Measurements from ENCODE around the gene SLAMF9. TPM values are rescaled to one million over a fixed set of nuclear protein-coding genes. Genes with fewer than 3 reads are reported as not detected.

Gene SLAMF9
- total RNA-seq, 5 donors from 2014 or later (not counting 1 experiment from before 2014, with no cell fraction given), result not detected

DNA sequence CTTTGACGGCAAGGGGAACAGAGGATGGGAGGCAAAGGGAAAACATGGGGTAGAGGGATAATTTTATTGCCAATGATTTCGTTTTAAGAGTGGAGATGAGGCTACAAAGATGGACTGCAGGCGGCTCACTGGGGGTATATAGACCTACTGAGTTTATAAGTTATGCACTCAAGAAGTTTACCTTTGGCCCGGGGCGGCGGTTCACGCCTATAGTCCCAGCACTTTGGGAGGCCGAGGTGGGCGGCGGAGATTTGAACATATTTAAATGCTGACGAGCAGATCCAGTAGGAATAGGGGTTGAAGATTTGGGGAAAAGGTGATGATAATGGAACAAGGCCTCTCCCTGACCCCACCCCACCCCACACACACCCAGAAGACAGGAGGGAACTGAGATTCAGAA is 8.1 kb upstream of the SLAMF9 start:
- Mint-ChIP-seq H3K4me1 (no peaks in the 10 kb centered on the region), H3K4me3 (no peak overlapping the region), H3K27ac (no peak overlapping the region), H3K27me3 (peaks cover 18 to 33% of the 10 kb centered on the region in 2 donors), H3K9me3 (no peaks in the 10 kb centered on the region), H3K36me3 (no peaks in the 10 kb centered on the region)
- DNase-seq (no peak), ATAC-seq (replicated peaks in 1 of 4) (no peak)
- Histone ChIP-seq H3K4me3 (ENCODE audit: control insufficient read depth in 1 of 2, extremely low read depth in 1 of 2, low read length in 1 of 2) (no peak overlapping the region), H3K36me3 (ENCODE audit: control insufficient read depth in 2 of 2, extremely low read depth in 1 of 2, insufficient read depth in 1 of 2, low read length in 1 of 2) (no peaks in the 10 kb centered on the region), H3K9me3 (no peaks in the 10 kb centered on the region), H3K27me3 (replicated peaks in 1 of 2; ENCODE audit: control insufficient read depth in 2 of 2, extremely low read depth in 1 of 2, insufficient read depth in 2 of 2, low read length in 1 of 2) (peaks cover 0 to 21% of the 10 kb centered on the region in 2 experiments), H3K27ac (ENCODE audit: low read length) (no peak overlapping the region), H3K4me1 (ENCODE audit: control insufficient read depth in 1 of 2, extremely low read depth in 1 of 2, insufficient read depth in 2 of 2, low read length in 2 of 2) (no peaks in the 10 kb centered on the region)
- POLR2A ChIA-PET, result no interaction called here
- CTCF ChIA-PET, result no interaction called here
- WGBS (ENCODE audit: insufficient coverage), result 79% methylated on average over 3 of the region's 11 CpGs

DNA sequence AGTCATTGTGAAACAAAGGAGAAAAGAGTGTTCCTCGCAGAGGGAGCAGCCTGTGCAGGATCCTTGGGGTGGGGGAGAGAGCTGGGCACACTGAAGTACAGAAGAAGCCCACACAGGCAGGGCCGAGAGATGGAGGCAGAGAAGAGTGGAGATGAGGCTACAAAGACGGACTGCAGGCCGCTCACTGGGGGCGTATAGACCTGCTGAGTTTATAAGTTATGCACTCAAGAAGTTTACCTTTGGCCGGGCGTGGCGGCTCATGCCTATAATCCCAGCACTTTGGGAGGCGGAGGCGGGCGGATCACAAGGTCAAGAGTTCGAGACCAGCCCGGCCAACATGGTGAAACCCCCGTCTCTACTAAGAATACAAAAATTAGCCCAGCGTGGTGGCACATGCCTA is 7.6 kb upstream of the SLAMF9 start:
- WGBS (ENCODE audit: insufficient coverage), result 88% methylated on average over 13 of the region's 15 CpGs
- H3K4me1 Mint-ChIP-seq, result no peaks in the 10 kb centered on the region
- peaks cover 13 to 28% of the 10 kb centered on the region in 2 donors for H3K27me3 Mint-ChIP-seq
- ATAC-seq (replicated peaks in 1 of 4) (no peak), DNase-seq (no peak)
- no peaks in the 10 kb centered on the region for H3K9me3 Mint-ChIP-seq
- H3K36me3 ChIP-seq (ENCODE audit: control insufficient read depth in 2 of 2, extremely low read depth in 1 of 2, insufficient read depth in 1 of 2, low read length in 1 of 2), result no peaks in the 10 kb centered on the region
- H3K4me3 Mint-ChIP-seq, result no peak overlapping the region
- H3K9me3 ChIP-seq, result no peaks in the 10 kb centered on the region
- H3K4me1 ChIP-seq (ENCODE audit: control insufficient read depth in 1 of 2, extremely low read depth in 1 of 2, insufficient read depth in 2 of 2, low read length in 2 of 2), result no peaks in the 10 kb centered on the region
- H3K27ac ChIP-seq (ENCODE audit: low read length), result no peak overlapping the region
- CTCF ChIA-PET, result no interaction called here
- H3K4me3 ChIP-seq (ENCODE audit: control insufficient read depth in 1 of 2, extremely low read depth in 1 of 2, low read length in 1 of 2), result no peak overlapping the region
- H3K27ac Mint-ChIP-seq, result no peak overlapping the region
- peaks cover 0 to 21% of the 10 kb centered on the region in 2 experiments for H3K27me3 ChIP-seq (replicated peaks in 1 of 2; ENCODE audit: control insufficient read depth in 2 of 2, extremely low read depth in 1 of 2, insufficient read depth in 2 of 2, low read length in 1 of 2)
- POLR2A ChIA-PET, result no interaction called here
- H3K36me3 Mint-ChIP-seq, result no peaks in the 10 kb centered on the region

DNA sequence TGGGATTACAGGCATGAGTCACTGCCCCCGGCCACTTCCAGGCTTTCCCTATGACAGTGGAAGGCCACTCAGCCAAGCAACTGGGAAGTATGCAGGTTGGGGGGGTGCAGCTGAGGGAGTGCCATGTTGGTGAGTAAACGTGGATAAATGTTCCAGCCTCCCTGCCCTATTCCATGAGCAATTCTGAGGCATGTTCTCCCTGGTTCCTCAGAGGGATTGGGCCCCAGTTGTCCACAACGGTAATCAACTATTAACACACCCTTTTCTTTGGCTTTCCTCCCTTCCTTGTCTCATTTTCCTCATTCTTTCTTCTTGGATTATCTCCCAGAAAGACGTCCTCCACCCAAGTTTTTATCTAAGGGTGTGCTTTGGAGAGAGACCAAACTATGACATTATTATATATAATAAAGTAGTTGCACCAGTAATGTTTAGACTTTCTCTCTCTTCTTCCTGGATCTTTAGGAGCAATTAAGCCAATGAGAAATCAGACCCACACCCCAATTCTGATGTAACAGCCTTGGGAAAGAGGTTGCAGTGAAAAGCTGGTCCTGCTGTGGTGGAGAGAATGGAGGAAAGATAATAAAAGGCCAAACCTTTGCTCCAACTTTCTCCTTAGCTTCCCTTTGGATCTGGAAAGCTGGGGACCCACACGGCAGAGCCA is 6.8 kb upstream of the SLAMF9 start:
- no peaks in the 10 kb centered on the region for H3K9me3 ChIP-seq
- no peaks in the 10 kb centered on the region for H3K36me3 Mint-ChIP-seq
- H3K27me3 Mint-ChIP-seq, result peaks cover 10 to 29% of the 10 kb centered on the region in 2 donors
- H3K4me1 Mint-ChIP-seq, result no peaks in the 10 kb centered on the region
- no peak overlapping the region for H3K4me3 ChIP-seq (ENCODE audit: control insufficient read depth in 1 of 2, extremely low read depth in 1 of 2, low read length in 1 of 2)
- H3K4me1 ChIP-seq (ENCODE audit: control insufficient read depth in 1 of 2, extremely low read depth in 1 of 2, insufficient read depth in 2 of 2, low read length in 2 of 2), result no peaks in the 10 kb centered on the region
- ChIA-PET POLR2A (interaction anchor here in 1 of 2 donors (0.7 kb wide), 1 partner anchor 617 kb away, joined by 4 read pairs; no protein-coding TSS in a partner anchor), CTCF (interaction anchor here in 1 of 2 donors (0.6 to 0.7 kb wide), 2 partner anchors 8 to 192 kb away, joined by 3 to 6 read pairs; no protein-coding TSS in a partner anchor)
- no peak overlapping the region for H3K27ac ChIP-seq (ENCODE audit: low read length)
- DNase-seq, result no peak
- no peaks in the 10 kb centered on the region for H3K36me3 ChIP-seq (ENCODE audit: control insufficient read depth in 2 of 2, extremely low read depth in 1 of 2, insufficient read depth in 1 of 2, low read length in 1 of 2)
- 80% methylated on average over 1 of the region's 5 CpGs for WGBS (ENCODE audit: insufficient coverage)
- no peak overlapping the region for H3K4me3 Mint-ChIP-seq
- H3K27me3 ChIP-seq (replicated peaks in 1 of 2; ENCODE audit: control insufficient read depth in 2 of 2, extremely low read depth in 1 of 2, insufficient read depth in 2 of 2, low read length in 1 of 2), result peaks cover 0 to 21% of the 10 kb centered on the region in 2 experiments
- H3K27ac Mint-ChIP-seq, result no peak overlapping the region
- ATAC-seq (replicated peaks in 1 of 4), result no peak
- no peaks in the 10 kb centered on the region for H3K9me3 Mint-ChIP-seq

DNA sequence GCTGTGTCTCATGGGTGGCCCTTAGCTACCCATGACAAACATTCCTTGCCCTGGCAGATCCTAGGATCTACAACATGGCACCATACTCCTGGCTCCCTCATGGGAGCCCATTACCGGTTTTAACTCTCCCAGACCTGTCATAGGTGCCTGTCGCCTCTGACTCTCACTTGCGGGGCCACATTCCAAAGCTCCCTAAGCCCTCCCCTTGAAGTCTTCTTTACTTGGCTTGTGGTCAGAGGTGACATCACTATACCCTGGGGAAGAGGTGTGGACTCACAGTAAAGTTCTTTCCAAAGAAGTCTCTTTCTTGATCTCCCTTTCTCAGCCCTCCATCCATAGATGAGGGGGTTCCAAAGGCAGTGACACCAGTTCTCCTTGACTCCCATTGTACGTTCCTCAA is 5.4 kb upstream of the SLAMF9 start:
- DNase-seq (no peak), ATAC-seq (replicated peaks in 1 of 4) (no peak)
- POLR2A ChIA-PET, result no interaction called here
- H3K36me3 ChIP-seq (ENCODE audit: control insufficient read depth in 2 of 2, extremely low read depth in 1 of 2, insufficient read depth in 1 of 2, low read length in 1 of 2), result no peaks in the 10 kb centered on the region
- H3K36me3 Mint-ChIP-seq, result no peaks in the 10 kb centered on the region
- H3K9me3 Mint-ChIP-seq, result no peaks in the 10 kb centered on the region
- 78% methylated on average over 3 of the region's 4 CpGs for WGBS (ENCODE audit: insufficient coverage)
- H3K9me3 ChIP-seq, result no peaks in the 10 kb centered on the region
- H3K4me1 Mint-ChIP-seq, result no peaks in the 10 kb centered on the region
- H3K4me1 ChIP-seq (ENCODE audit: control insufficient read depth in 1 of 2, extremely low read depth in 1 of 2, insufficient read depth in 2 of 2, low read length in 2 of 2), result no peaks in the 10 kb centered on the region
- H3K4me3 Mint-ChIP-seq, result no peak overlapping the region
- CTCF ChIA-PET, result no interaction called here
- H3K27ac Mint-ChIP-seq, result no peak overlapping the region
- peaks cover 0 to 19% of the 10 kb centered on the region in 2 experiments for H3K27me3 ChIP-seq (replicated peaks in 1 of 2; ENCODE audit: control insufficient read depth in 2 of 2, extremely low read depth in 1 of 2, insufficient read depth in 2 of 2, low read length in 1 of 2)
- H3K27ac ChIP-seq (ENCODE audit: low read length), result no peak overlapping the region
- no peak overlapping the region for H3K4me3 ChIP-seq (ENCODE audit: control insufficient read depth in 1 of 2, extremely low read depth in 1 of 2, low read length in 1 of 2)
- peaks cover 11 to 23% of the 10 kb centered on the region in 2 donors for H3K27me3 Mint-ChIP-seq

DNA sequence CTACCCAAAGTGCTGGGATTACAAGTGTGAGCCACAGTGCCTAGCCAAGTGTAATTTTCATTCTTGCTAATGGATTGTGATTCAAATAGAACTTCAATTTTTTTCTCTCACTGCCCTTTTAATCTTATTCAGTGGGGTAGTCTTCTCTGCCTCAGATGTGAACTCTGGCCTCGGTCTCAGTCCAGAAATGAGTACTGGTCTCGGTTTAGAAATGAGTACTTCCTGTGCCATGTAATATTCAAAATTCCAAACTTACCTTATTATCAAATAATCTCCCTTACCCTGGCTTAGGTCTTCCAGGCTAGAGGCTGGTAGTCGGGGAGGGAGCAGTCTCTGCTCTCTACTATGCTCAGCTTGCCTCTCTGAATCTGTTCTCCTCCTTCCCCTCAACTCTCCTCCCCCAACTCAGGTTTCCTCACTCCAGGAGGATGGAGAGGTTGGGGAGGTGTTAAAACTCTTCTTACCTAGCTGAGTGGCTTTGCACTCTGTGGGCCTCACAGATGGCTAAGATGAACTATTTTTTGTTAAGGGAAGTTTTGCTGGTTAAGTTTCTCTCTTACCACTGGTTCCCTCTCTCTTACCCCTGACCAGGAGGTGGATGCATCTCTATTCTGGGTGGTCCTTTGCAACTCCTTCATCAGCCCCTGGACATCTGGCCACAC is 4.8 kb upstream of the SLAMF9 start:
- Histone ChIP-seq H3K4me3 (ENCODE audit: control insufficient read depth in 1 of 2, extremely low read depth in 1 of 2, low read length in 1 of 2) (no peak overlapping the region), H3K9me3 (no peaks in the 10 kb centered on the region), H3K36me3 (ENCODE audit: control insufficient read depth in 2 of 2, extremely low read depth in 1 of 2, insufficient read depth in 1 of 2, low read length in 1 of 2) (no peaks in the 10 kb centered on the region), H3K4me1 (ENCODE audit: control insufficient read depth in 1 of 2, extremely low read depth in 1 of 2, insufficient read depth in 2 of 2, low read length in 2 of 2) (no peaks in the 10 kb centered on the region), H3K27ac (ENCODE audit: low read length) (no peak overlapping the region), H3K27me3 (replicated peaks in 1 of 2; ENCODE audit: control insufficient read depth in 2 of 2, extremely low read depth in 1 of 2, insufficient read depth in 2 of 2, low read length in 1 of 2) (peaks cover 0 to 20% of the 10 kb centered on the region in 2 experiments)
- POLR2A ChIA-PET, result no interaction called here
- no peak overlapping the region for H3K4me3 Mint-ChIP-seq
- DNase-seq (no peak), ATAC-seq (replicated peaks in 1 of 4) (no peak)
- H3K27ac Mint-ChIP-seq, result no peak overlapping the region
- WGBS (ENCODE audit: insufficient coverage), result no CpG with 5 or more reads among the region's 3 CpGs
- no peaks in the 10 kb centered on the region for H3K4me1 Mint-ChIP-seq
- CTCF ChIA-PET, result interaction anchor here in 1 of 2 donors (1.7 kb wide), 1 partner anchor 48 kb away, joined by 9 read pairs; no protein-coding TSS in a partner anchor
- no peaks in the 10 kb centered on the region for H3K36me3 Mint-ChIP-seq
- no peaks in the 10 kb centered on the region for H3K9me3 Mint-ChIP-seq
- H3K27me3 Mint-ChIP-seq, result peaks cover 17 to 28% of the 10 kb centered on the region in 2 donors

DNA sequence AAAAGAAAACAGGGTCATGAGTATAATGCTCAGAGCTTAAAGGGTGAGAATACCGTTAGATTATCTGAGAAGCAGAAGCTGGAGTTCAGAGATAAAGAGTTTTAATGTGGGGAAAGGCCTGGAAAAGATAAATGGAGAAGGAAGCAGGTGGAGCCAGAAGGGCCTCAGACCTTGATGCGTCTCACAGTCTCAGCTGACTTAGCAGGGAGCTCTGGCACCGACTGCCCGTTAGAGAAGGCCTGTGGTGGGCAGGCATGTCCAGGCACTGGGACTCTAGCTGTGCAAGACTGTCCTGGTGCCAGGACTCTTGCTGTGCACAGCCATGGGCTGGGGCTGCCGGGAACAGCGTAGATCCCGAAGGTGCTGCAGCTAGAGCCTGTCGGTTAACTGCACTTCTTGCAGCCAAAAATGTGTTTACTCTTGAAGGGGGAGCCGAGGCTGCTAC is 3.8 kb upstream of the SLAMF9 start:
- no peak overlapping the region for H3K4me3 ChIP-seq (ENCODE audit: control insufficient read depth in 1 of 2, extremely low read depth in 1 of 2, low read length in 1 of 2)
- no peak overlapping the region for H3K4me3 Mint-ChIP-seq
- H3K36me3 Mint-ChIP-seq, result no peaks in the 10 kb centered on the region
- peaks cover 0 to 30% of the 10 kb centered on the region in 2 experiments for H3K27me3 ChIP-seq (replicated peaks in 1 of 2; ENCODE audit: control insufficient read depth in 2 of 2, extremely low read depth in 1 of 2, insufficient read depth in 2 of 2, low read length in 1 of 2)
- H3K27ac ChIP-seq (ENCODE audit: low read length), result no peak overlapping the region
- peaks cover 25 to 36% of the 10 kb centered on the region in 2 donors for H3K27me3 Mint-ChIP-seq
- H3K36me3 ChIP-seq (ENCODE audit: control insufficient read depth in 2 of 2, extremely low read depth in 1 of 2, insufficient read depth in 1 of 2, low read length in 1 of 2), result no peaks in the 10 kb centered on the region
- POLR2A ChIA-PET, result interaction anchor here in 1 of 2 donors (0.5 kb wide), 1 partner anchor 47 kb away, joined by 3 read pairs; no protein-coding TSS in a partner anchor
- no peaks in the 10 kb centered on the region for H3K9me3 ChIP-seq
- 71% methylated on average over 8 of the region's 9 CpGs for WGBS (ENCODE audit: insufficient coverage)
- ATAC-seq (replicated peaks in 1 of 4), result no peak
- no peaks in the 10 kb centered on the region for H3K4me1 Mint-ChIP-seq
- no peaks in the 10 kb centered on the region for H3K4me1 ChIP-seq (ENCODE audit: control insufficient read depth in 1 of 2, extremely low read depth in 1 of 2, insufficient read depth in 2 of 2, low read length in 2 of 2)
- DNase-seq, result no peak
- CTCF ChIA-PET, result interaction anchor here (1.0 to 1.7 kb wide), 2 partner anchors 48 to 49 kb away, joined by 5 to 9 read pairs; no protein-coding TSS in a partner anchor
- H3K27ac Mint-ChIP-seq, result no peak overlapping the region
- no peaks in the 10 kb centered on the region for H3K9me3 Mint-ChIP-seq

Measured in T-cell (primary cell).